Renal pelvis (tissue), 4 donors: ENCODE results near the gene SPATA31E1. TPM values are rescaled to one million over a fixed set of nuclear protein-coding genes. Genes with fewer than 3 reads are reported as not detected.
"Not testable (repeated sequence)": the region's sequence is repeated elsewhere in the genome, so short reads cannot be mapped to it uniquely, and the experiment has no call there.

Experiments
- DNase-seq: peaks from one replicate; pipeline ENCODE4 v3.0.0-alpha.2; 2013
- polyA plus RNA-seq, 3 donors: library from polyadenylated mRNA; unstranded; fragments of 120-200 nt; gene quantifications; one replicate each; pipeline ENCODE4 v1.2.1, GENCODE V29; 2013; ENCODE audit not compliant: insufficient read length in 3 of 3

SPATA31E1 gene
- polyA plus RNA-seq, 3 donors = not detected

GRCh38 chr9:87884578-87885459, 2.1 kb downstream of the SPATA31E1 start:
- DNase-seq = no peak

DNA sequence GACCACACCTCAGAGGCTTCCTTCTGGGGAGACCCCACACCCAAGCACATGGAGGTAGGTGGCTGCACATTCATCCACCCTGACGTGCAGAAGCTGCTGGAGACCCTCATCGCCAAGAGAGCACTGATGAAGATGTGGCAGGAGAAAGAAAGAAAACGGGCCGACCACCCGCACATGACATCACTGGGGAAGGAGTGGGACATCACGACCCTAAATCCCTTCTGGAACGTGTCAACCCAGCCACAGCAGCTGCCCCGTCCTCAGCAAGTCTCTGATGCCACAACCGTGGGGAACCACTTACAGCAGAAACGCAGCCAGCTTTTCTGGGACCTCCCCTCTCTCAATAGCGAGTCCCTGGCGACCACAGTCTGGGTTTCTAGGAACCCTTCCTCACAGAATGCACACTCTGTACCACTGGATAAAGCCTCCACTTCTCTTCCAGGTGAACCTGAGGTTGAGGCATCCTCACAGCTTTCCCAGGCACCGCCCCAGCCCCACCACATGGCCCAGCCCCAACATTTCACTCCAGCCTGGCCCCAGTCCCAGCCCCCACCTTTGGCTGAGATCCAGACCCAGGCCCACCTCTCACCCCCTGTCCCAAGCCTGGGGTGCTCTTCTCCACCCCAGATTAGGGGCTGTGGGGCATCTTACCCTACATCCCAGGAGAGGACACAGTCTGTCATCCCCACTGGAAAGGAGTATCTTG, 3.0 kb downstream of the SPATA31E1 start:
- DNase-seq = no peak

DNA sequence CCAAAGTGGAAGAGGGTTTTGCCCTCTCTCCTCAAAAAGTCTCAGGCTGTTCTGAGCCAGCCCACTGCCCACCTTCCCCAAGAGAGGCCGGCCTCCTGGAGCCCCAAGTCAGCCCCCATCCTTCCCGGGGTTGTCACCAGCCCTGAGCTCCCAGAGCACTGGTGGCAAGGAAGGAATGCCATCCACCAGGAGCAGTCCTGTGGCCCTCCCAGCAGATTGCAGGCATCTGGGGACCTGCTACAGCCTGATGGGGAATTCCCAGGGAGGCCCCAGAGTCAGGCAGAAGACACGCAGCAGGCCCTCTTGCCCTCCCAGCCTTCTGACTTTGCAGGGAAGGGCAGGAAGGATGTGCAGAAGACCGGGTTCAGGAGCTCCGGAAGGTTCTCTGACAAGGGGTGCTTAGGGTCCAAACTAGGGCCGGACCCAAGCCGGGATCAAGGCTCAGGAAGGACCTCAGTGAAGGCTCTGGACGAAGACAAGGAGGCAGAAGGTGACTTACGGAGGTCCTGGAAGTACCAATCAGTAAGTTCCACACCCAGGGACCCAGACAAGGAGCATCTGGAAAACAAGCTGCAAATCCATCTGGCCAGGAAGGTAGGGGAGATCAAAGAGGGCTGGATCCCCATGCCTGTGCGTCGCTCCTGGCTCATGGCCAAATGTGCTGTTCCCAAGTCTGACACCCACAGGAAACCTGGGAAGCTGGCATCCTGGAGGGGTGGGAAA, 3.7 kb downstream of the SPATA31E1 start:
- no peak for DNase-seq

DNA sequence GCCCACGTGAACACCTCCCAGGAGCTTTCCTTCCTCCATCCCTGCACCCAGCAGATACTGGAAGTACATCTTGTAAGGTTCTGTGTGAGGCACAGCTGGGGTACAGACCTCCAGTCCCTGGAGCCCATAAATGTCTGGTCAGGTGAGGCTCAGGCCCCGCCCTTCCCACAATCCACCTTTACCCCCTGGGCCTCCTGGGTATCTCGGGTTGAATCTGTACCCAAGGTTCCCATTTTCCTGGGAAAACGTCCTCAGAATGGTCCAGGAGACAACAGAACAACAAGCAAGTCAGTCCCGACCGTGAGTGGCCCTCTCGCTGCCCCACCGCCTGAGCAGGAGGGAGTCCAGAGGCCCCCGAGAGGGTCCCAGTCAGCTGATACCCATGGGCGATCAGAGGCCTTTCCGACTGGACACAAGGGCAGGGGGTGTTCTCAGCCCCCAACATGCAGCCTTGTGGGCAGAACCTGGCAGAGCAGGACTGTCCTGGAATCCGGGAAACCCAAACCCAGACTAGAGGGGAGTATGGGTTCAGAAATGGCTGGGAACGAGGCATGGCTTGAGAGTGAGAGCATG, 4.3 kb downstream of the SPATA31E1 start:
- DNase-seq = no peak

DNA sequence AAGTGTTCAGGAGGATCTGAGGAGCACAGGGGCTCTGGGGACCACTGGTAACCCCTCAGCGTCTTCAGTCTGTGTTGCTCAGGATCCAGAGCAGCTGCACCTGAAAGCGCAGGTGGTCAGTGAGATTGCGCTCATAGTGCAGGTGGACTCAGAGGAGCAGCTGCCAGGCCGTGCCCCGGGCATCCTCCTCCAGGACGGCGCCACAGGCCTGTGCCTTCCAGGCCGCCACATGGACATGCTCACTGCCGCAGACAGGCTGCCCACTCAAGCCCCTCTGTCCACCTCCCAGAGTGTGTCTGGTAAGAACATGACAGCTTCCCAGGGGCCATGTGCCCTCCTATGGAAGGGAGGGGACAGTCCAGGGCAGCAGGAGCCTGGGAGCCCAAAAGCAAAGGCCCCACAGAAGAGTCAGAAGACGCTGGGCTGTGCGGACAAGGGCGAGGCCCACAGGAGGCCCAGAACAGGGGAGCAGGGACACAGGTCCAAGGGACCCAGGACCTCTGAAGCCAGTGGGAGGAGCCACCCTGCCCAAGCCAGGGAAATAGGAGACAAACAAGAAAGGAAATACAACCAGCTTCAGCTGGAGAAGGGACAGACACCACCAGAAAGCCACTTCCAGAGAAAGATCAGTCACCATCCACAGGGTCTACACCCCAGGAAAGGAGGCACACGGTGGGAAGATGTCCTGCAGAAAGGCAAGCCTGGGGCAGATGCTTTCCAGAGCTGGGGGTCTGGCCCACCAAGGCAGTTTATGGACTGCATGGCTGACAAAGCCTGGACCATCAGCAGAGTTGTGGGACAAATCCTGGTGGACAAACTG, 5.2 kb downstream of the SPATA31E1 start:
- DNase-seq = no peak

DNA sequence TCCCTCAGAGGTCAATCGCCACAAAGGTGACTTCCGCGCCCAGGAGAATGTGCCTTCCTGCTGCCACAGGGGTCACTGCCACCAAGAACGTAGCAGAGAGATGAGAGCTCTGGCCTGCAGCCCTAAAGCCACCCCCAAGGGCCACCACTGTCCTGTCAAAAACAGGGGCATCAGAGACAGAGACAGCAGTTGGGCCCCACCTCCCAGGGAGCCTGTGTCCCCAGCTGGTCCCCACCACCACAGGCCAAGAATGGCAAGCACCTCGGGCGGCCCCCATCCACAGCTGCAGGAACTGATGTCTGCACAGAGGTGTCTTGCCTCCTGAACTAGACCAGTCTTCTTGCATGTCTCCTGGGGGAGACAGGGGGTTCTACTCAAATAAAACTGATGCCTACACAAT, 5.8 kb downstream of the SPATA31E1 start:
- no peak for DNase-seq

DNA sequence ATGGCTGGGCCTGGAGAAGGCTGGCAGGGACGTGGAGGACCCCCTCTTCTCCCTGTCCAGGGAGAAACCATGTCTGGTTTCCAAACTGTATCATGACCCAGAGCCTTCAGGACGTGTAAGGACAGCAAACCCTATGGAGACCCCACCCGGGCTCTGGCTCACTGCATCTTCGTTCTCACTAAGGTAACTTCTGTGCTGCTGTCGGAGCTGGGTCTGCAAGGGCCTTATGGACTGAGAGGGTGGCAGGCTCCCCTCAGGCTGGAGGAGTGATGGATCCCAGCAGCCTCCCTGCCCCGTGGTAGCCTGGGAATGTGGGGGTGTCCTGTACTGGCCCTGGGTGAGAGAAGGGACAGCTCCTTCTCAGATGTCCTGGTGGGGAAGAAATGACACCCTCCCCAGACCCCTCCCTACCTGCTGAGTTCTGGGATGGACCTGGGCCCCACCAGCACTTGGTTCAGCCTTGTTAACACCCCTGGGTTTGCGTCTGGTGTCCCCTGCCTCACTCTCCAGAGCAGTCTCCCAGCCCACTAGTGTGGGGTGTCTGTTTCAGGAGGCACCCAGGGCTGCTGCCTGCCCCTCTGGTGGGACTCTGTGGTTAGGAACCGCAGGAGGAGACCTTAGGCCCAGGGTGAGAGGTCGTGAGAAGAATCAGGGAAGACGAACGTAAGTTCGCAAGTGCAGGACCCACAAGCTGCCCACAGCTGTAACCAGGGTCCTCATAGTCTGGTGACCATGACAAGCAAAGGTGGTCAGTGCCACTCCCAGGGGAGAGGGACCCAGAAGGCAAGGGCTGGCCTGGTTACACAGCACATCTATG, 6.6 kb downstream of the SPATA31E1 start:
- no peak for DNase-seq

DNA sequence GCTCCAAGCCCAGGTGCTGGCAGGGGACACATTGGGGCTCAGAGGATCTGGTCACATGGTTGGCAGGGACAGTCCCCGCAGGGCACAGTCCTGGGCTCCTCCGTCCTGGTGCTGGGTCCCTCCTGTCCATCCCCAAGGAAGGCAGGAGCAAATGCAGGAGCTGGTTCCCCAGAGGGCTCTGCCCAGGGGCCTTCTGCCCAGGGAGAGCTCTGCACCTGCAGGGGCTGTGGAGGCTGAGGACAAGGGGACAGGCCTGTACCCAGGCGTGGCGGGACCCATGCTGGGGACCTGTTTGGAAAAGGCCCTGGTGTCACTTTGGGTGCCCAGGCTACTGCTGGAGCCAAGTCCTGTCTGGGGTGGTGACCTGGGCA, 7.2 kb downstream of the SPATA31E1 start:
- DNase-seq = no peak

GRCh38 chr9:87890837-87891236, 8.2 kb downstream of the SPATA31E1 start:
- no peak for DNase-seq

- DNase-seq = no peak
Observed at GRCh38 chr9:87891754-87892153, 9.1 kb downstream of the SPATA31E1 start.

- no peak for DNase-seq
Observed at GRCh38 chr9:87892956-87893355, 10.3 kb downstream of the SPATA31E1 start.

- DNase-seq = no peak
Observed at GRCh38 chr9:87894998-87895625, 12.4 kb downstream of the SPATA31E1 start.

DNA sequence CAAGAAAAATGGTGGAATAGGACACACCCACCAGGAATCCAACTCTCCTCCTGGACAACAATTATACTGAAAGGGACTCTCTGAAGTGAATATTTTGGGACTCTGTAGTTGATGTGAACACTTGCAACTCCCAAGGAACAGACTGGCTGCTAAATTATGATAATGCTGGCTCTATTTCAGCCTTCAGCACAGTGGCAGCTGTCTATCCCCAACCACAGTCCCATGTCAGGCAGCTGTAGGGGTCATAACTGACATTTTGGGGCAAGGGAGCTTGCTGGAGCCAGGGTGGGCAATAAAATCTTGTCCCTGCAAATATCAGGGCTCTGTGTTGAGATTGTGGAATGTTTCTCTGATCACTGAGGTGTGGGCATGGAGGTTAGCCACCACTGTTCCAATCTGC, 14.2 kb downstream of the SPATA31E1 start:
- no peak for DNase-seq

DNA sequence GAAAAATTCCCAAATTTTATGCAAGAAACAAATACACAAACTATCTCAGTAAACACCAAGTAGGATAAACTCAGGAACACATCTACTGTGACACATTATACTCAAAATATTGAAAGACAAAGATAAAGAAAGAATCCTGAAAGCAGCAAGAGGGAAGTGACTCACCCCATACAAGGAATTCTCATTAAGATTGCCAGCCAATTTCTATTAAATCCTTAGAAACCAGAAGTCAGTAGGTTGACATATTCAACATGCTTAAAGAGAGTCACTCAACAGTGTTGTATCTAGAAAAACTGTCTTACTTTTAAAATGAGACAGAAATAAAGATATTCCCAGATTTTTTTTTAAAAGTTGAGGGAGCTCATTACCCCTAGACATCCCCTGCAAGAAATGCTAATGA, 15.5 kb downstream of the SPATA31E1 start:
- DNase-seq = no peak

DNA sequence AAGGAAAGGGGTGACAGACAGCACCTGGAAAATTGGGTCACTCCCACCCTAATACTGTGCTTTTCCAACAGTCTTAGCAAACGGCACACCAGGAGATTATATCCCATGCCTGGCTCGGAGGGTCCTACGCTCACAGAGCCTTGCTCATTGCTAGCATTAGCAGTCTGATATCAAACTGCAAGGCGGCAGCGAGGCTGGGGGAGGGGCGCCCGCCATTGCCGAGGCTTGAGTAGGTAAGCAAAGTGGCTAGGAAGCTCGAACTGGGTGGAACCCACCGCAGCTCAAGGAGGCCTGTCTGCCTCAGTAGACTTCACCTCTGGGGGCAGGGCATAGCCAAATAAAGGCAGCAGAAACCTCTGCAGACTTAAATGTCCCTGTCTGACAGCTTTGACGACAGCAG, 19.7 kb downstream of the SPATA31E1 start:
- not testable (repeated sequence) for DNase-seq

DNA sequence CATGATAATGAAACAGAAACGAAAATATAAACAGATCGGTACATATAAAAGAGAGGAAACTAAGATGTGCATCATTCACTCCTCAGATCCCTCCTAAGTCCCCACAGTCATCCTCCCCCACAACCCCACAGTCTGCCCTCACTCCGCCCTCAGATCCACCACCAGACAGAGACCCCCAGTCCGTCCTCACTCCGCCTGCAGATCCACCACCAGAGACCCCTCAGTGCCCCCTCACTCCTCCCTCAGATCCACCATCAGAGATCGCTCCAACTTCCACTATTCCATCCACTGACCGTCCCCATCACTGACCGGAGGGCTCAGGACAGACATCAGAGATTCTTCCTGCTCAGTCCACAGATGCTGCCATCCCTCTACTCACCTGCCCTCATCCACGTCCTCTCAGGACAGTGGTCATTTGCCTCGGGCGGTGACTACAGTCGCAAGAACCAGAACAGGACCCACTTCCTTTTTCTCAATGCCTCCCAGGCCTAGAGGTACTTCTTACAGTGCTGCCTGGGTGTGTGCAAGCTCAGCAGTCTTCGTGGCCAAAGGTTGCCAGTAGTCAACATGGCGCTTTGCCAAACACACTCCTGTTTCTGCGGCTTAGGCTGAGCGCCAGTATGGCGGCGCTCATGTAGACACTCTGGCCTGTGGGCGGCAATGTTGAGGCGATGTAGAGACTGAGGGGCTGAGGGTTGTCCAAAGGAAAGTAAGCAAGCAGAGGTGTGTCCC, 26.8 kb downstream of the SPATA31E1 start:
- no peak for DNase-seq

GRCh38 chr9:87910821-87911220, 28.1 kb downstream of the SPATA31E1 start:
- DNase-seq = no peak

- not testable (repeated sequence) for DNase-seq
Observed at GRCh38 chr9:87917662-87918061, 35.0 kb downstream of the SPATA31E1 start, which contains the start of gene SPATA31C1. TSS of gene SPATA31C1 (plus strand) at chr9:87917962.

DNA sequence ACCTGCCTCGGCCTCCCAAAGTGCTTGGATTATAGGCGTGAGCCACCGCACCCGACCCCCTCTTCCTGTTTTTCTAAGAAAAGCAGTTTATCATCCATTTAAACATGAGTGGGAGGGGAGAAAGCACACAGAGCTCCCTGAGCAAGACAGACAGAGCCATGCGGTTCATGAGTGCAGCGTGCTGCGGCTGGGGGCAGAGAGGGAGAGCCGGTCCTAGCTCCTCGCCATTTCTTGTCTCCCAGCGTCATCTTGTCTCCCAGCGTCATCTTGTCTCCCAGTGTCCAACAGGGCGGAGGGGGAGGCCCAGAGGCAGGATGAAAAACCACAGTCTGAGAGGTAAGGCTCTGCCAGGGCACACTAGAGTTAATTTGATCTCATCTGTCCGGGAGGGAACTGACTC, 36.3 kb downstream of the SPATA31E1 start:
- peak; percentile 33 for DNase-seq
